ENCODE measurements around the gene JUND. TPM values are rescaled to one million over a fixed set of nuclear protein-coding genes. Genes with fewer than 3 reads are reported as not detected.

Gene JUND
- total RNA-seq, 5 donors from 2014 or later (not counting 1 experiment from before 2014, with no cell fraction given), result 247 to 1,161 (median 272) TPM

- peaks cover 54 to 72% of the 10 kb centered on the region in 2 donors for H3K27me3 Mint-ChIP-seq
- POLR2A ChIA-PET, result interaction anchor here in 1 of 2 donors (0.7 kb wide), 1 partner anchor 489 kb away, joined by 7 read pairs; no protein-coding TSS in a partner anchor
These were observed 48.1 kb downstream of the JUND start for GRCh38 chr19:18233224-18233825.

DNA sequence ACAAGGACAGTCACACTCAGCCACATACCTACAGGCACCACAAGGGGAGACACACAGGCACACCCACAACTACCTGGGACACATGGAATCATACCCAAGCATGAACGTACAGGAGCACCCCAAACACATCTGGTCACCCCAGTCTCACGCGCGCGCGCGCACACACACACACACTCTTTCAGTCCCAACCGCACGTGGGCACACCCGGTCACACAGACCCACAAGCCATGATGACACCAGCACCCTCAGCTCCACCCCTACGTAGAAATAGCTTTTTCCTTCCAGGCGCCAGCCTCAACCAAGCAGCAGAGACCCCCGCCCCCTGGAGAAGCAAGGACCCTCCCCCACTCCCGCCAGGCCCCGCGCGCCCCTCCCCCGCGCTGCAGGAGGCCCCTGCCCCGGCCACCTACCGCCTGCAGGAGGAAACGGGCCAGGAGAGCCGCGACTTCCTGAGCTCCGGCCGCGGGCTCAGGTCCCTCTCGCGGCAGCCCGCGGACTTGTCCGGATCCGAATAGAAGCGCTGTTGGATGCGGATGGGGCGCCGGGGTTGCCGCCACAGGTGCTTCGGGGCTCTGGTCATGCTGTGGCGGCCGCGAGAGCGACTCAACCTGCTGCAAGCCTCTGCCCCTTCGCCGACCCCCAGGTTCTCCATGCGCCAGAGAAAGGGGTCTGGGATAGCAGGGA lies 48.7 kb downstream of the JUND start:
- peaks cover 0 to 8% of the 10 kb centered on the region in 2 experiments for H3K4me1 ChIP-seq (ENCODE audit: control insufficient read depth in 1 of 2, extremely low read depth in 1 of 2, insufficient read depth in 2 of 2, low read length in 2 of 2)
- DNase-seq (no peak), ATAC-seq (replicated peaks in 1 of 4) (no peak)
- no peak overlapping the region for H3K27ac ChIP-seq (ENCODE audit: low read length)
- WGBS (ENCODE audit: insufficient coverage), result 12% methylated on average over 42 of the region's 46 CpGs
- Mint-ChIP-seq H3K9me3 (peaks cover 0 to 5% (median 0%) of the 10 kb centered on the region in 3 donors), H3K4me1 (peaks cover 0 to 4% (median 3%) of the 10 kb centered on the region in 3 donors), H3K27ac (no peak overlapping the region), H3K4me3 (no peak overlapping the region), H3K27me3 (peaks cover 55 to 77% of the 10 kb centered on the region in 2 donors), H3K36me3 (no peaks in the 10 kb centered on the region)
- ChIA-PET CTCF (interaction anchor here in 1 of 2 donors (0.6 kb wide), 1 partner anchor 502 kb away, joined by 4 read pairs; no protein-coding TSS in a partner anchor), POLR2A (interaction anchor here in 1 of 2 donors (0.7 kb wide), 1 partner anchor 489 kb away, joined by 7 read pairs; no protein-coding TSS in a partner anchor)
- no peaks in the 10 kb centered on the region for H3K36me3 ChIP-seq (ENCODE audit: control insufficient read depth in 2 of 2, extremely low read depth in 1 of 2, insufficient read depth in 1 of 2, low read length in 1 of 2)
- no peak overlapping the region for H3K4me3 ChIP-seq (ENCODE audit: control insufficient read depth in 1 of 2, extremely low read depth in 1 of 2, low read length in 1 of 2)
- peaks cover 0 to 88% of the 10 kb centered on the region in 2 experiments for H3K27me3 ChIP-seq (replicated peaks in 1 of 2; ENCODE audit: control insufficient read depth in 2 of 2, extremely low read depth in 1 of 2, insufficient read depth in 2 of 2, low read length in 1 of 2)
- H3K9me3 ChIP-seq, result no peaks in the 10 kb centered on the region

More at GRCh38 chr19:18233224-18233825, 48.1 kb downstream of the JUND start:
- H3K4me1 ChIP-seq (ENCODE audit: control insufficient read depth in 1 of 2, extremely low read depth in 1 of 2, insufficient read depth in 2 of 2, low read length in 2 of 2), result peaks cover 0 to 8% of the 10 kb centered on the region in 2 experiments
- peaks cover 0 to 4% (median 3%) of the 10 kb centered on the region in 3 donors for H3K4me1 Mint-ChIP-seq
- H3K36me3 ChIP-seq (ENCODE audit: control insufficient read depth in 2 of 2, extremely low read depth in 1 of 2, insufficient read depth in 1 of 2, low read length in 1 of 2), result no peaks in the 10 kb centered on the region
- DNase-seq (peak in 29 of 35 experiments; percentile 16 to 71 (median 38)), ATAC-seq (replicated peaks in 1 of 4) (peak in 3 of 4 experiments; percentile 48 to 76 (median 49))
- H3K9me3 ChIP-seq, result no peaks in the 10 kb centered on the region
- peaks cover 0 to 5% (median 0%) of the 10 kb centered on the region in 3 donors for H3K9me3 Mint-ChIP-seq
- H3K4me3 Mint-ChIP-seq, result no peak overlapping the region
- 30% methylated on average over 20 of the region's 37 CpGs for WGBS (ENCODE audit: insufficient coverage)
- H3K4me3 ChIP-seq (ENCODE audit: control insufficient read depth in 1 of 2, extremely low read depth in 1 of 2, low read length in 1 of 2), result no peak overlapping the region
- H3K27ac Mint-ChIP-seq, result peak overlapping the region in 1 of 2 donors; percentile 59
- H3K27me3 ChIP-seq (replicated peaks in 1 of 2; ENCODE audit: control insufficient read depth in 2 of 2, extremely low read depth in 1 of 2, insufficient read depth in 2 of 2, low read length in 1 of 2), result peaks cover 0 to 86% of the 10 kb centered on the region in 2 experiments
- H3K36me3 Mint-ChIP-seq, result no peaks in the 10 kb centered on the region
- CTCF ChIA-PET, result interaction anchor here in 1 of 2 donors (0.6 kb wide), 1 partner anchor 502 kb away, joined by 4 read pairs; no protein-coding TSS in a partner anchor
- H3K27ac ChIP-seq (ENCODE audit: low read length), result no peak overlapping the region

- no peak overlapping the region for H3K4me3 Mint-ChIP-seq
- ATAC-seq (replicated peaks in 1 of 4), result no peak
These were observed 49.6 kb downstream of the JUND start for GRCh38 chr19:18231775-18232174.

GRCh38 chr19:18230941-18231734 lies 50.3 kb downstream of the JUND start:
- no peaks in the 10 kb centered on the region for H3K9me3 ChIP-seq
- H3K4me1 Mint-ChIP-seq, result peaks cover 3 to 11% (median 5%) of the 10 kb centered on the region in 3 donors
- ATAC-seq (replicated peaks in 1 of 4) (no peak), DNase-seq (no peak)
- ChIA-PET CTCF (no interaction called here), POLR2A (no interaction called here)
- no peaks in the 10 kb centered on the region for H3K36me3 ChIP-seq (ENCODE audit: control insufficient read depth in 2 of 2, extremely low read depth in 1 of 2, insufficient read depth in 1 of 2, low read length in 1 of 2)
- H3K36me3 Mint-ChIP-seq, result no peaks in the 10 kb centered on the region
- peaks cover 60 to 78% of the 10 kb centered on the region in 2 donors for H3K27me3 Mint-ChIP-seq
- WGBS (ENCODE audit: insufficient coverage), result 55% methylated on average over 14 of the region's 18 CpGs
- peaks cover 0 to 8% of the 10 kb centered on the region in 2 experiments for H3K4me1 ChIP-seq (ENCODE audit: control insufficient read depth in 1 of 2, extremely low read depth in 1 of 2, insufficient read depth in 2 of 2, low read length in 2 of 2)
- H3K4me3 ChIP-seq (ENCODE audit: control insufficient read depth in 1 of 2, extremely low read depth in 1 of 2, low read length in 1 of 2), result no peak overlapping the region
- H3K9me3 Mint-ChIP-seq, result peaks cover 0 to 5% (median 0%) of the 10 kb centered on the region in 3 donors
- H3K4me3 Mint-ChIP-seq, result no peak overlapping the region
- H3K27ac Mint-ChIP-seq, result no peak overlapping the region
- peaks cover 0 to 90% of the 10 kb centered on the region in 2 experiments for H3K27me3 ChIP-seq (replicated peaks in 1 of 2; ENCODE audit: control insufficient read depth in 2 of 2, extremely low read depth in 1 of 2, insufficient read depth in 2 of 2, low read length in 1 of 2)
- H3K27ac ChIP-seq (ENCODE audit: low read length), result no peak overlapping the region

More at GRCh38 chr19:18231775-18232174, 49.6 kb downstream of the JUND start:
- Histone ChIP-seq H3K4me3 (ENCODE audit: control insufficient read depth in 1 of 2, extremely low read depth in 1 of 2, low read length in 1 of 2) (no peak overlapping the region), H3K27ac (ENCODE audit: low read length) (no peak overlapping the region), H3K36me3 (ENCODE audit: control insufficient read depth in 2 of 2, extremely low read depth in 1 of 2, insufficient read depth in 1 of 2, low read length in 1 of 2) (no peaks in the 10 kb centered on the region), H3K4me1 (ENCODE audit: control insufficient read depth in 1 of 2, extremely low read depth in 1 of 2, insufficient read depth in 2 of 2, low read length in 2 of 2) (peaks cover 0 to 8% of the 10 kb centered on the region in 2 experiments), H3K9me3 (no peaks in the 10 kb centered on the region), H3K27me3 (replicated peaks in 1 of 2; ENCODE audit: control insufficient read depth in 2 of 2, extremely low read depth in 1 of 2, insufficient read depth in 2 of 2, low read length in 1 of 2) (peaks cover 0 to 91% of the 10 kb centered on the region in 2 experiments)
- peaks cover 0 to 5% (median 0%) of the 10 kb centered on the region in 3 donors for H3K9me3 Mint-ChIP-seq
- H3K4me1 Mint-ChIP-seq, result peaks cover 3 to 8% (median 5%) of the 10 kb centered on the region in 3 donors
- DNase-seq, result no peak
- peaks cover 62 to 81% of the 10 kb centered on the region in 2 donors for H3K27me3 Mint-ChIP-seq
- WGBS (ENCODE audit: insufficient coverage), result no CpG with 5 or more reads among the region's 4 CpGs
- ChIA-PET POLR2A (no interaction called here), CTCF (no interaction called here)
- no peak overlapping the region for H3K27ac Mint-ChIP-seq
- H3K36me3 Mint-ChIP-seq, result no peaks in the 10 kb centered on the region

DNA sequence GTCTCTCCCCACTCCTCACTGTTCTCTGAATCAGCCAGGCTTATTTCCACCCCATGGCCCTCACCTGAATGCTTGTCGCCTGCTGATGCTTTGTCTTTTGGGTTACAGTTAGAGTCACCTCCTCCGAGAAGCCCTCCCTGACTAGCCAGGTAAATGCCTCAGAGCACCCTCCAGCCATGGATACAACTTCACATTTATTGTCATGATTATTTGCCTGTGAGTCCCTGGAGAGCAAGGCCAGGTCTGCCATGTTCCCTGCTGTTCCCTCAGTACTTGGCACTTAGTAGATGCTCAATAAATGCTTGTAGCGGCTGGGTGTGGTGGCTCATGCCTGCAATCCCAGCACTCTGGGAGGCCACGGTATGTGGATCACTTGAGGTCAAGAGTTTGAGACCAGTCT lies 51.5 kb downstream of the JUND start:
- Histone ChIP-seq H3K27ac (ENCODE audit: low read length) (no peak overlapping the region), H3K36me3 (ENCODE audit: control insufficient read depth in 2 of 2, extremely low read depth in 1 of 2, insufficient read depth in 1 of 2, low read length in 1 of 2) (no peaks in the 10 kb centered on the region), H3K9me3 (no peaks in the 10 kb centered on the region), H3K4me1 (ENCODE audit: control insufficient read depth in 1 of 2, extremely low read depth in 1 of 2, insufficient read depth in 2 of 2, low read length in 2 of 2) (peaks cover 0 to 21% of the 10 kb centered on the region in 2 experiments), H3K4me3 (ENCODE audit: control insufficient read depth in 1 of 2, extremely low read depth in 1 of 2, low read length in 1 of 2) (no peak overlapping the region), H3K27me3 (replicated peaks in 1 of 2; ENCODE audit: control insufficient read depth in 2 of 2, extremely low read depth in 1 of 2, insufficient read depth in 2 of 2, low read length in 1 of 2) (peaks cover 0 to 95% of the 10 kb centered on the region in 2 experiments)
- Mint-ChIP-seq H3K36me3 (no peaks in the 10 kb centered on the region), H3K27ac (no peak overlapping the region), H3K4me1 (peaks cover 10 to 20% (median 12%) of the 10 kb centered on the region in 3 donors), H3K4me3 (no peak overlapping the region), H3K27me3 (peaks cover 60 to 78% of the 10 kb centered on the region in 2 donors), H3K9me3 (peaks cover 0 to 5% (median 0%) of the 10 kb centered on the region in 3 donors)
- ATAC-seq (replicated peaks in 1 of 4) (no peak), DNase-seq (no peak)
- ChIA-PET CTCF (no interaction called here), POLR2A (no interaction called here)
- WGBS (ENCODE audit: insufficient coverage), result 100% methylated on average over 2 of the region's 4 CpGs
